GM12878 (cell line): Measurements from ENCODE around the gene LRP1B. TPM values are rescaled to one million over a fixed set of nuclear protein-coding genes. Genes with fewer than 3 reads are reported as not detected.

Experiments used
- ATAC-seq: fragments of 200-7000 bp; cut with Tn5 transposase; 3 replicates; pipeline ENCODE4 v1.9.1; 2020; ENCODE audit warnings: mild to moderate bottlenecking, moderate library complexity
- BruUV-seq: library from RNA; stranded (reverse); fragments of 400-500 nt; replicated peaks from 2 replicates; lab custom pipeline; 2021; lab: Mats Ljungman, UMichigan
- CTCF ChIA-PET: fragments of 300-600 bp; sonication (Branson Sonifier 250); formaldehyde crosslinking; extraction: SDS; loops from one replicate; lab custom pipeline; 2021; ENCODE audit warnings: inconsistent platforms; lab: Yijun Ruan, JAX
- POLR2A ChIA-PET: fragments of 350-600 bp; formaldehyde crosslinking; extraction: SDS; loops from one replicate; lab custom pipeline; 2021; ENCODE audit warnings: inconsistent platforms; lab: Charles Lee
- RAD21 ChIA-PET: fragments of 300-600 bp; sonication (Branson Sonifier 250); formaldehyde crosslinking; loops from one replicate; lab custom pipeline; 2023; ENCODE audit warnings: antibody characterized with exemption; ENCODE audit not compliant: unreplicated experiment; lab: Charles Lee
- SMC1A ChIA-PET: fragments of 300-600 bp; sonication (Branson Sonifier 250); formaldehyde crosslinking; loops from one replicate; lab custom pipeline; 2023; ENCODE audit not compliant: unreplicated experiment, uncharacterized antibody; lab: Charles Lee
- DNase-seq: peaks from one replicate; pipeline ENCODE4 v3.0.0-alpha.2; 2011; ENCODE audit warnings: low read depth, low spot score
- FAIRE-seq: peaks from 3 replicates; lab custom pipeline; 2011; peaks lifted over from hg19 to GRCh38; lab: Jason Lieb, UNC
- H2AFZ ChIP-seq: 2 replicates; pipeline ENCODE4 v1.6.0; 2011; ENCODE audit warnings: low read depth, low read length, control low read depth; ENCODE audit not compliant: control insufficient read depth
- H3K27ac ChIP-seq: 2 replicates; pipeline ENCODE4 v1.5.1; 2011; ENCODE audit warnings: control low read depth; ENCODE audit not compliant: control insufficient read depth, insufficient read depth
- H3K27me3 ChIP-seq, 2 experiments: replicated peaks in 1 of 2; 2 replicates each; pipeline versions ENCODE4 v1.6.0 to v1.6.1; 2011; ENCODE audit warnings: low read length in 1 of 2; ENCODE audit not compliant: control insufficient read depth in 2 of 2, insufficient read depth in 2 of 2
- H3K36me3 ChIP-seq, 2 experiments: 2 replicates each; pipeline ENCODE4 v1.5.1; 2011; ENCODE audit warnings: low read length in 1 of 2; ENCODE audit not compliant: control insufficient read depth in 2 of 2, insufficient read depth in 2 of 2
- H3K4me1 ChIP-seq: 2 replicates; pipeline ENCODE4 v1.6.1; 2011; ENCODE audit warnings: mild to moderate bottlenecking, low read length, moderate library complexity, mixed read lengths; ENCODE audit not compliant: control insufficient read depth, insufficient read depth
- H3K4me2 ChIP-seq: 2 replicates; pipeline ENCODE4 v1.6.0; 2011; ENCODE audit warnings: control low read depth; ENCODE audit not compliant: control insufficient read depth, insufficient read depth
- H3K4me3 ChIP-seq: fragments of 200-600 bp; sonication (generic); 2 replicates; pipeline ENCODE4 v1.5.1; 2016
- H3K79me2 ChIP-seq: 2 replicates; pipeline ENCODE4 v1.6.0; 2011; ENCODE audit warnings: low read length; ENCODE audit not compliant: control insufficient read depth, insufficient read depth
- H3K9ac ChIP-seq: 2 replicates; pipeline ENCODE4 v1.8.0; 2011; ENCODE audit warnings: low read length, control low read depth, mixed read lengths; ENCODE audit not compliant: control insufficient read depth, insufficient read depth
- H3K9me3 ChIP-seq: replicated peaks from 3 replicates; pipeline ENCODE4 v1.5.1; 2011; ENCODE audit warnings: mild to moderate bottlenecking, low read length; ENCODE audit not compliant: control insufficient read depth, insufficient read depth
- H4K20me1 ChIP-seq: 2 replicates; pipeline ENCODE4 v1.6.0; 2011; ENCODE audit not compliant: control insufficient read depth, insufficient read depth
- ASH2L ChIP-seq: fragments of 300-600, 200-600 bp; sonication (generic); IDR thresholded peaks from 2 replicates; pipeline ENCODE4 v1.6.1; 2017; ENCODE audit warnings: low read depth, mild to moderate bottlenecking, borderline replicate concordance
- ATF7 ChIP-seq: fragments of 450-650 bp; IDR thresholded peaks from 2 replicates; pipeline ENCODE4 v1.6.1; 2016; ENCODE audit warnings: low read depth, mild to moderate bottlenecking
- BRCA1 ChIP-seq: IDR thresholded peaks from 2 replicates; pipeline ENCODE4 v1.6.1; 2011; ENCODE audit warnings: low read depth, low read length, improper control_type of control experiment
- CEBPZ ChIP-seq: fragments of 150-350 bp; IDR thresholded peaks from 2 replicates; pipeline ENCODE4 v1.6.1; 2016; ENCODE audit warnings: low read depth, low read length
- E2F8 ChIP-seq: fragments of 450-650 bp; IDR thresholded peaks from 2 replicates; pipeline ENCODE4 v1.6.1; 2018; ENCODE audit warnings: mild to moderate bottlenecking, low read depth, moderate library complexity; ENCODE audit not compliant: partially characterized antibody
- EP300 ChIP-seq, 2 experiments: fragments of 150-350 bp in 1 of 2; IDR thresholded peaks; 2 replicates each; pipeline ENCODE4 v1.6.1; 2011 to 2012; ENCODE audit warnings: low read depth in 2 of 2, low read length in 2 of 2, borderline replicate concordance in 1 of 2, improper control_type of control experiment in 1 of 2, inconsistent platforms in 1 of 2; ENCODE audit not compliant: control insufficient read depth in 1 of 2
- MLLT1 ChIP-seq: fragments of 450-650 bp; IDR thresholded peaks from 2 replicates; pipeline ENCODE4 v1.6.1; 2016; ENCODE audit warnings: mild to moderate bottlenecking
- NFYB ChIP-seq: IDR thresholded peaks from 2 replicates; pipeline ENCODE4 v1.6.1; 2011; ENCODE audit warnings: low read depth, mild to moderate bottlenecking, low read length, improper control_type of control experiment, moderate library complexity; ENCODE audit not compliant: insufficient read depth
- NR2F1 ChIP-seq: fragments of 450-650 bp; conservative IDR thresholded peaks from 2 replicates; pipeline ENCODE4 v1.6.1; 2017; ENCODE audit warnings: mild to moderate bottlenecking
- NRF1 ChIP-seq: conservative IDR thresholded peaks from 2 replicates; pipeline ENCODE4 v1.6.1; 2011; ENCODE audit warnings: mild to moderate bottlenecking, low read depth, low read length, improper control_type of control experiment
- SMARCA5 ChIP-seq: fragments of 450-650 bp; IDR thresholded peaks from 2 replicates; pipeline ENCODE4 v1.6.1; 2017; ENCODE audit warnings: mild to moderate bottlenecking
- TARDBP ChIP-seq: IDR thresholded peaks from 2 replicates; pipeline ENCODE4 v1.6.1; 2016; ENCODE audit warnings: borderline replicate concordance
- TBL1XR1 ChIP-seq: IDR thresholded peaks from 2 replicates; pipeline ENCODE4 v1.6.1; 2012; ENCODE audit warnings: low read depth, low read length, improper control_type of control experiment
- YY1 ChIP-seq: IDR thresholded peaks from 2 replicates; pipeline ENCODE4 v1.6.1; 2011; ENCODE audit warnings: low read depth, mild to moderate bottlenecking, low read length
- WGBS: methylation state at CpG from one replicate; pipeline ENCODE4 v1.1.6; 2016; ENCODE audit warnings: low lambda C conversion rate; ENCODE audit not compliant: insufficient replicate concordance, insufficient coverage; ENCODE audit errors: missing lambda C conversion rate; 5-methylcytosine and 5-hydroxymethylcytosine counted together
- in situ Hi-C: fragments of 300-500 bp; cut with MboI; formaldehyde crosslinking; loops from 9 replicates; pipeline ENCODE4 v1.14.3; 2018; ENCODE audit warnings: mixed read lengths
- intact Hi-C: fragments of 100-400 bp; cut with micrococcal nuclease; formaldehyde crosslinking; loops from one replicate; pipeline ENCODE4 v1.14.2; 2022; ENCODE audit not compliant: unreplicated experiment
- polyA plus RNA-seq, 11 experiments: library from polyadenylated mRNA; depleted of rRNA in 4 of 11; unstranded in 6 of 11; stranded (reverse) in 5 of 11; fragments of >200 nt; fragmentation: Nextera tagmentation in 4 of 11; fragmentation: Illumina TruSeq in 1 of 11; extraction: Ambion mirVana in 4 of 11; extraction: Trizol in 1 of 11; gene quantifications; 1 replicate in 1 of 11; 2 replicates in 10 of 11; pipeline versions ENCODE4 v1.2.1 to v1.2.3, GENCODE V29; 2011 to 2016; ENCODE audit warnings: inconsistent platforms in 2 of 11, missing spikeins in 2 of 11, low read depth in 1 of 11
- total RNA-seq, 4 experiments: library from RNA; depleted of rRNA in 3 of 4; stranded (reverse); fragments of >200 nt in 3 of 4; fragmentation: Illumina TruSeq in 1 of 4; extraction: Trizol in 1 of 4; gene quantifications; 2 replicates each; pipeline versions ENCODE4 v1.2.1 to v1.2.3, GENCODE V29; 2013 to 2021

The LRP1B gene
- total and polyA plus RNA-seq, 10 of the 15 experiments (the other 5 are each of a cell fraction or from before 2014, with no cell fraction given), result under 0.01 to 0.06 (median 0.03) TPM; not detected in 5

GRCh38 chr2:141967503-141967902 lies 163.3 kb downstream of the LRP1B start:
- intact Hi-C loops, result no loop called here
- Histone ChIP-seq H3K9me3 (no peaks in the 10 kb centered on the region), H3K4me1 (no peaks in the 10 kb centered on the region), H3K9ac (no peak overlapping the region), H2AFZ (no peak overlapping the region), H3K27me3 (no peaks in the 10 kb centered on the region), H3K4me3 (no peak overlapping the region), H3K4me2 (no peak overlapping the region), H4K20me1 (no peaks in the 10 kb centered on the region), H3K36me3 (no peaks in the 10 kb centered on the region), H3K79me2 (no peaks in the 10 kb centered on the region), H3K27ac (no peak overlapping the region)
- BruUV-seq, result no TSS peak
- ChIA-PET CTCF (no interaction called here), RAD21 (no interaction called here), POLR2A (no interaction called here), SMC1A (no interaction called here)
- FAIRE-seq (no peak), ATAC-seq (no peak), DNase-seq (no peak)
- 4% methylated on average over 1 of the region's 1 CpG for WGBS
- TF ChIP-seq TBL1XR1 (no peak), BRCA1 (no peak), NFYB (no peak), CEBPZ (no peak), TARDBP (no peak), YY1 (no peak), SMARCA5 (no peak), NRF1 (no peak), MLLT1 (no peak), ATF7 (no peak), EP300 (IDR thresholded peaks at IDR 0.05; ENCODE audit: borderline replicate concordance in 1 of 2, control insufficient read depth in 1 of 2, low read depth in 2 of 2, low read length in 2 of 2) (no peak), ASH2L (no peak), NR2F1 (no peak), E2F8 (no peak)
- in situ Hi-C loops, result no loop called here
